Lung (tissue), 12 donors: ENCODE results near the gene H2AZ2. TPM values are rescaled to one million over a fixed set of nuclear protein-coding genes. Genes with fewer than 3 reads are reported as not detected.
"Not testable (repeated sequence)": the region's sequence is repeated elsewhere in the genome, so short reads cannot be mapped to it uniquely, and the experiment has no call there.

Experiments used
- ATAC-seq: fragments of 200-7000 bp; cut with Tn5 transposase; one replicate; pipeline ENCODE4 v1.9.1; 2020; ENCODE audit warnings: moderate number of reproducible peaks; ENCODE audit not compliant: insufficient read depth, low FRiP score
- DNase-seq, 3 donors: peaks; one replicate each; pipeline ENCODE4 v3.0.0-alpha.2; 2013 to 2017
- H3K27ac ChIP-seq, 2 donors: one replicate each; pipeline ENCODE4 v1.5.1; 2013; ENCODE audit warnings: mild to moderate bottlenecking in 2 of 2, moderate library complexity in 2 of 2, control low read depth in 1 of 2, inconsistent platforms in 1 of 2, low read depth in 1 of 2, low read length in 1 of 2
- H3K27me3 ChIP-seq, 3 donors: one replicate each; pipeline ENCODE4 v1.5.1; 2013; ENCODE audit warnings: low read length in 2 of 3; ENCODE audit not compliant: control insufficient read depth in 3 of 3, insufficient read depth in 3 of 3
- H3K36me3 ChIP-seq, 4 donors: one replicate each; pipeline ENCODE4 v1.5.1; 2013; ENCODE audit warnings: low read length in 4 of 4, mild to moderate bottlenecking in 1 of 4, moderate library complexity in 1 of 4; ENCODE audit not compliant: control insufficient read depth in 4 of 4, insufficient read depth in 4 of 4
- H3K4me1 ChIP-seq, 5 donors: one replicate each; pipeline ENCODE4 v1.5.1; 2013; ENCODE audit warnings: low read length in 5 of 5, mild to moderate bottlenecking in 2 of 5, moderate library complexity in 1 of 5; ENCODE audit not compliant: control insufficient read depth in 5 of 5, insufficient read depth in 5 of 5
- H3K4me3 ChIP-seq: one replicate; pipeline ENCODE4 v1.5.1; 2013; ENCODE audit warnings: mild to moderate bottlenecking, control low read depth, moderate library complexity
- H3K9ac ChIP-seq, 2 donors: one replicate each; pipeline ENCODE4 v1.5.1; 2013; ENCODE audit warnings: low read length in 2 of 2, control low read depth in 1 of 2; ENCODE audit not compliant: insufficient read depth in 1 of 2
- H3K9me3 ChIP-seq, 4 donors: one replicate each; pipeline ENCODE4 v1.5.1; 2013; ENCODE audit warnings: low read length in 3 of 4, mild to moderate bottlenecking in 1 of 4, moderate library complexity in 1 of 4; ENCODE audit not compliant: control insufficient read depth in 4 of 4, insufficient read depth in 3 of 4
- WGBS, 2 donors: extraction: QIAGEN DNeasy Blood & Tissue Kit; methylation state at CpG; one replicate each; pipeline ENCODE4 v1.1.7; 2013; 5-methylcytosine and 5-hydroxymethylcytosine counted together
- polyA plus RNA-seq, 2 donors: library from polyadenylated mRNA; stranded (reverse); fragments of 200-250 nt; gene quantifications; one replicate each; pipeline ENCODE4 v1.2.1, GENCODE V29; 2013
- total RNA-seq, 2 donors: library from RNA; depleted of rRNA in 1 of 2; stranded (reverse); fragments of >200 nt in 1 of 2; gene quantifications; one replicate each; pipeline ENCODE4 v1.2.1, GENCODE V29; 2014 to 2021
- TF ChIP-seq, protein P1 (sequence below): IDR thresholded peaks from 2 replicates; pipeline ENCODE4 v1.5.1; 2012; ENCODE audit warnings: mild to moderate bottlenecking; ENCODE audit errors: control extremely low read depth, extremely low read depth
- donor health status: control.
- donor health status: control.
- donor health status: Bipolar disorder and iron deficiency.
- donor health status: healthy.
- donor health status: DM: yes; HTN: yes; CAD: no.

H2AZ2 gene
- total and polyA plus RNA-seq, 4 donors, result 81.0 to 202 (median 111) TPM

DNA sequence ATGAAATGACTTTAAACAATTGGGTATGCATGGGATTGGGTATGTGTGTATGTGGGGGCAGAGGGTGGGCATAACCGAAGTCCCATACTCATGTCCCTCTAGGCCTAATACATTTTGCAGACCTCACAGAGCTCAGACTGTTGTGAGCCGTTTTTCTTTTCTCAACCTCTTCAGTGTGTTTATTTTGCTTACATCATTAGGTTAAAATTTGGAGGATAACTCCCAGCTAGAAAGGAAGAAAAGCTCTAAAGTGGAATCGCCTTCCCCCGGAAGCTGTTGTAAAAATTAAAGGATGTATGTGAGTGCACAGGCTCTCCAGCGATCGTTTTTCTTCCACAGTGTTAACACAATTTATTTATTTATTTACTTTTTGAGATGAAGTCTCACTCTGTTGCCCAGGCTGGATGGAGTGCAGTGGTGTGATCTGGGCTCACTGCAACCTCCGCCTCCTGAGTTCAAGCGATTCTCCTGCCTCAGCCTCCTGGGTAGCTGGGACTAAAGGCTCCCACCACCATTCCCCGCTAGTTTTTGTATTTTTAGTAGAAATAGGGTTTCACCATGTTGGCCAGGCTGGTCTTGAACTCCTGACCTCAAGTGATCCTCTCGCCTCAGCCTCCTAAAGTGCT lies 1.5 kb upstream of the H2AZ2 start:
- H3K9me3 ChIP-seq, result no peaks in the 10 kb centered on the region
- H3K27me3 ChIP-seq, result no peaks in the 10 kb centered on the region
- H3K36me3 ChIP-seq, result peaks cover 0 to 4% (median 0%) of the 10 kb centered on the region in 4 donors
- TF ChIP-seq, protein P1, sequence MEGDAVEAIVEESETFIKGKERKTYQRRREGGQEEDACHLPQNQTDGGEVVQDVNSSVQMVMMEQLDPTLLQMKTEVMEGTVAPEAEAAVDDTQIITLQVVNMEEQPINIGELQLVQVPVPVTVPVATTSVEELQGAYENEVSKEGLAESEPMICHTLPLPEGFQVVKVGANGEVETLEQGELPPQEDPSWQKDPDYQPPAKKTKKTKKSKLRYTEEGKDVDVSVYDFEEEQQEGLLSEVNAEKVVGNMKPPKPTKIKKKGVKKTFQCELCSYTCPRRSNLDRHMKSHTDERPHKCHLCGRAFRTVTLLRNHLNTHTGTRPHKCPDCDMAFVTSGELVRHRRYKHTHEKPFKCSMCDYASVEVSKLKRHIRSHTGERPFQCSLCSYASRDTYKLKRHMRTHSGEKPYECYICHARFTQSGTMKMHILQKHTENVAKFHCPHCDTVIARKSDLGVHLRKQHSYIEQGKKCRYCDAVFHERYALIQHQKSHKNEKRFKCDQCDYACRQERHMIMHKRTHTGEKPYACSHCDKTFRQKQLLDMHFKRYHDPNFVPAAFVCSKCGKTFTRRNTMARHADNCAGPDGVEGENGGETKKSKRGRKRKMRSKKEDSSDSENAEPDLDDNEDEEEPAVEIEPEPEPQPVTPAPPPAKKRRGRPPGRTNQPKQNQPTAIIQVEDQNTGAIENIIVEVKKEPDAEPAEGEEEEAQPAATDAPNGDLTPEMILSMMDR, result no peak
- no peak overlapping the region for H3K4me3 ChIP-seq
- no peak for ATAC-seq
- H3K9ac ChIP-seq, result peak overlapping the region in 1 of 2 donors; percentile 79
- peaks cover 0 to 24% (median 4%) of the 10 kb centered on the region in 5 donors for H3K4me1 ChIP-seq
- no peak overlapping the region for H3K27ac ChIP-seq
- 67 to 78% methylated on average over 10 of the region's 10 CpGs for WGBS, 2 donors
- peak in 2 of 3 donors; percentile 42 to 57 for DNase-seq

DNA sequence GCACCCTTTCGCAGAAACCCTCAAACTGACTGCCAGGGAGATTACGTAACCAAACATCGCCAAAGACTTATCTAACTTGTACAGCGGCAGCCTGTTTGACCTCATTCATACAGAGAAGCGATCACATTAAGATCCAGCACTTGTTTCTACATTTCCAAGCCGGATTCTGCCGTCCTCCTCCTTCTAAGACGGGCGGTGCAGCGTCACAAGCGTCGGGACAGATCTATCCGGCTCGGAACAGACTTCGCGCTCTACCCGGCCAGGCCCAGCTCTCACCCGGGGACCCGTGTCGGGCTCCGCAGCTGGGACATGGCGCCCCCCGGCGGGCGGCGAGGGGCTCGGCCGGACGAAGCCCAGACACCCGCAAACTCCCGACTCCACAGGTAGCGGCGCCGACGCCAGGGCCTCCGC lies 373 bp downstream of the H2AZ2 start:
- Histone ChIP-seq H3K9ac (peak overlapping the region; percentile 99 to 100), H3K36me3 (peaks cover 0 to 4% (median 0%) of the 10 kb centered on the region in 4 donors), H3K27ac (peak overlapping the region; percentile 96 to 99), H3K4me1 (peaks cover 2 to 24% (median 4%) of the 10 kb centered on the region in 5 donors), H3K27me3 (no peaks in the 10 kb centered on the region), H3K4me3 (peak overlapping the region; percentile 86), H3K9me3 (no peaks in the 10 kb centered on the region)
- peak; percentile 92 for DNase-seq
- 0 to 1% methylated on average over 36 of the region's 36 CpGs for WGBS, 2 donors
- TF ChIP-seq, protein P1, result peak; percentile 63
- ATAC-seq, result peak; percentile 75

DNA sequence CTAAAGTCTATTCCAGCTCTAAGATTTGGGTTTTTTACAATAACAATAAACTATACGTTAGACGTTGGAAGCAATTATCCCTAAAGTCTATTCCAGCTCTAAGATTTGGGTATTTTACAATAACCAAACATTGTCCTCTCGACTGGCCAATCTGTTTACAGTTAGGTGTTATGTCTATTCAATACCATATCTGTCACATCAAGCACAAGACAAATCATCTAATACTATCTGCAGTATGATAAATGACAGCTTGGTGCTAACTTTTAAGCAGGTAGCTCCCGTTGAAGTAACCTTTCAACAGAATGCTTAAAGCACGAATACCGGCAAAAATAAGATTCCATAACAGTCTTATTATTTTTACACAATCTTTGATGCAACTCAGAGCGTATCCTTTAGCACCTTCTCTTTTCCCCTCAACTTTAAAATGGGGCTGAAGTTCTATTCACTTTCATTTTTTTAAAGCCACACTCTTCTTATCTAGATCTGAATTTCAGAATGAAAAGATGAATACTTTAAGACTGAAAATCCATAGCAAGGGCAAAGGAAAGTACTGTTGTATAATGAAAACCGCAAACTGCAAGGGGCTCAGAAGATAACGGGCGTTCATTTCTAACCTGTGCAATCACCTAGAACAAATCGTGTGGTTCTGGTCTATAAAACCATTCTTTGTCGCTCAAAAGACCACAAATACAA lies 925 bp downstream of the H2AZ2 start:
- TF ChIP-seq, protein P1, result no peak
- DNase-seq (peak in 1 of 3 donors; percentile 24), ATAC-seq (no peak)
- no peaks in the 10 kb centered on the region for H3K9me3 ChIP-seq
- WGBS, 2 donors, result 0% methylated on average over 12 of the region's 12 CpGs
- peaks cover 2 to 24% (median 5%) of the 10 kb centered on the region in 5 donors for H3K4me1 ChIP-seq
- peaks cover 0 to 4% (median 0%) of the 10 kb centered on the region in 4 donors for H3K36me3 ChIP-seq
- H3K27ac ChIP-seq, result peak overlapping the region; percentile 96 to 99
- H3K4me3 ChIP-seq, result peak overlapping the region; percentile 86
- H3K9ac ChIP-seq, result peak overlapping the region; percentile 99 to 100
- no peaks in the 10 kb centered on the region for H3K27me3 ChIP-seq

DNA sequence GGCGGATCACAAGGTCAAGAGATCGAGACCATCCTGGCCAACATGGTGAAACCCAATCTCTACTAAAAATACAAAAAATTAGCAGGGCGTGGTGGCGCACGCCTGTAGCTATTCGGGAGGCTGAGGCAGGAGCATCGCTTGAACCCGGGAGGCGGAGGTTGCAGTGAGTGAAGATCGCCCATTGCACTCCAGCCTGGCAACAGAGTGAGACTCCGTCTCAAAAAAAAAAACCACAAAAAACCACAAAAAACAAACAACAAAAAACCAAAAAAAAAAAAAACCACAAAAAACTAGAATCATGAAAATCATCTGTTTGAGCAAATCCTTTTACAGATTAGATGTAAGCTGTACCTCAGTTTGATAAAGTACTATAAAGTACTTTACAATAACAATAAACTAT lies 1.5 kb downstream of the H2AZ2 start:
- H3K9ac ChIP-seq, result peak overlapping the region; percentile 99 to 100
- not testable (repeated sequence) for H3K27me3 ChIP-seq, H3K9me3 ChIP-seq, H3K4me3 ChIP-seq, DNase-seq, ATAC-seq, H3K36me3 ChIP-seq, H3K27ac ChIP-seq
- H3K4me1 ChIP-seq, result peaks cover 2 to 24% (median 5%) of the 10 kb centered on the region in 5 donors
- 34% methylated on average over 11 of the region's 11 CpGs for WGBS, 2 donors
